GM19455 (cell line): ENCODE measurements around the gene TAF8.
"Not testable (repeated sequence)": the region's sequence is repeated elsewhere in the genome, so short reads cannot be mapped to it uniquely, and the experiment has no call there.

Experiments used
- ATAC-seq: cut with Tn5 transposase; IDR thresholded peaks from one replicate; pipeline ENCODE4 v1.9.1; 2021; ENCODE audit not compliant: unreplicated experiment

The TAF8 gene

GRCh38 chr6:42028234-42029061 lies 21.9 kb upstream of the TAF8 start:
- no peak for ATAC-seq

- no peak for ATAC-seq
Observed at GRCh38 chr6:42029062-42029685, 21.1 kb upstream of the TAF8 start.

- no peak for ATAC-seq
Observed at GRCh38 chr6:42029881-42030280, 20.4 kb upstream of the TAF8 start.

- ATAC-seq: no peak
Observed at GRCh38 chr6:42030585-42031506, 19.5 kb upstream of the TAF8 start.

GRCh38 chr6:42032366-42032765 lies 18.0 kb upstream of the TAF8 start:
- no peak for ATAC-seq

- ATAC-seq: not testable (repeated sequence)
Observed at GRCh38 chr6:42037669-42038068, 12.7 kb upstream of the TAF8 start.

GRCh38 chr6:42038163-42038562 lies 12.2 kb upstream of the TAF8 start:
- ATAC-seq: no peak

GRCh38 chr6:42038811-42039408 lies 11.4 kb upstream of the TAF8 start:
- ATAC-seq: no peak

GRCh38 chr6:42040856-42041480 lies 9.4 kb upstream of the TAF8 start:
- ATAC-seq: no peak

GRCh38 chr6:42041481-42042053 lies 8.8 kb upstream of the TAF8 start:
- no peak for ATAC-seq

- ATAC-seq: no peak
Observed at GRCh38 chr6:42042108-42042507, 8.2 kb upstream of the TAF8 start.

- peak; percentile 50 for ATAC-seq
Observed at GRCh38 chr6:42043787-42044475, 6.4 kb upstream of the TAF8 start.

GRCh38 chr6:42045538-42046460 lies 4.5 kb upstream of the TAF8 start:
- ATAC-seq: no peak

- ATAC-seq: no peak
Observed at GRCh38 chr6:42046464-42047212, 3.7 kb upstream of the TAF8 start.

GRCh38 chr6:42047213-42047590 lies 3.1 kb upstream of the TAF8 start:
- no peak for ATAC-seq

- ATAC-seq: no peak
Observed at GRCh38 chr6:42047790-42048405, 2.4 kb upstream of the TAF8 start.

GRCh38 chr6:42049116-42049809 lies 1.1 kb upstream of the TAF8 start:
- no peak for ATAC-seq
